ENCODE data around the gene DNAH17.
"Not testable (repeated sequence)": the region's sequence is repeated elsewhere in the genome, so short reads cannot be mapped to it uniquely, and the experiment has no call there.

The DNAH17 gene

DNA sequence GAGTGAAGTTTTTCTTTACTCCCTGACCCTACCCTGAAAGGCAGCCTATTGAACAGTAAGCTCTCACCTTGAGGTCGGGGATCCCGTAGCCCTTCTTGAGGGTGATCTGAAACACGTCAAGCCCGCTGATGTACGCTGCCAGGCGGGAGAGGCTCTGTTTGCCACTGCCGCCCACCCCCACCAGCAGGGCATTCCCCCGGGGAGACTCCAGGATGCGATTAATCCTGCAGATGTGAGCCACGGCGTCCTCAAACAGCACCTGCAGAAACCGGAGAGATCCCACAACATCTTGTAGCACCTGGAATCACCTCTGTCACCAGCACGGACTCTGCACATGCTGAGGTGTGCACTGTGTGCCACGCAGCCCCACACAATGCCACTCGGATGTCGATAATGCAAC, 102.0 kb downstream of the DNAH17 start:
- DNase-seq (ENCODE audit: low read depth in 2 of 2): no peak

DNA sequence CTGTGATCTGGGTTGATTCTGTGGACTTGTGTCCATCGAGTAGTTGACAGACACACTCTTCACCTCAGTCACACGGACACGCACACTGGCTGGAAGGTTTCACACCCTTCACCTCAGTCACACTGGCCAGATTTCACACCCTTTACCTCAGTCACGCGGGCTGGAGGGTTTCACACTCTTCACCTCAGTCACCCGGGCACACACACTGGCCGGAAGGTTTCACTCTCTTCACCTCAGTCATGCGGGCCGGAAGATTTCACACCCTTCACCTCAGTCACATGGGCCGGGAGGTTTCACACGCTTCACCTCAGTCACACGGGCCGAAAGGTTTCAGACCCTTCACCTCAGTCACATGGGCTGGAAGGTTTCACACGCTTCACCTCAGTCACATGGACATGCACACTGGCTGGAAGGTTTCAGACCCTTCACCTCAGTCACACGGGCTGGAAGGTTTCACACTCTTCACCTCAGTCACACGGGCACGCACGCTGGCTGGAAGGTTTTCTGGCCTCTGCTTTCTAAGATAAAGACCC, 102.5 kb downstream of the DNAH17 start:
- peak; percentile 9 to 20 for DNase-seq (ENCODE audit: low read depth in 2 of 2)

DNA sequence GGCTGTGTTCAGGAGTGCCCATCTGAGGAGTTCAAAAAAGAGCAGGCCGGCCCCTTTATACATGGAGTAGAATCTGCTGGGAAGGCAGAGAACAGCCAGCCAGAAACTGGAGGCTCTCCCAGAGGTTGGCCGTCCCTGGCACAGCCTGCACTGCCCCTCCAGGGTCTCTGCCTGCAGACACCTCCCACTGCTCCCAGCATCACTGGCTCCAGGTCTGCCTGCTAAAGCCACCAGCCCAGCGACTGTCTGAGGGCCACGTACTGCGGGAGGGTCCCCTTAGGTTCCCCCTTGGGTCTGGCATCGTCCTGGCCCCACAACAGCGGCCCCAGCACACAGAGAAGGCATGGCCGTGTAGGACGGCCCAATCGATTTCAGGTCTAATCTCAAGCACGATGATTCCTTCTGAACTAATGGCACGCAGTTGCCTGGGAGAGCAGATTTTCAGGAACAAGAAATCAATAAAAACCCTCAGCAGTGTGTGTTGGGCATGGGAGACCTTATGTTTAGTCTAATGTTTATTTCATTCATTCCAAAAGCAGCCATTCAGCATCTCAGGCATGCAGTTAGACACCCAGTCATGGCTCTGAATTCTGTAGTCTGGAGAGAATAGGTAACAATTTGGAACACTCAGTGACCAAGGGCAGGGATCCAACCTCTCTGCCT, 103.1 kb downstream of the DNAH17 start:
- no peak for DNase-seq (ENCODE audit: low read depth in 2 of 2)

DNA sequence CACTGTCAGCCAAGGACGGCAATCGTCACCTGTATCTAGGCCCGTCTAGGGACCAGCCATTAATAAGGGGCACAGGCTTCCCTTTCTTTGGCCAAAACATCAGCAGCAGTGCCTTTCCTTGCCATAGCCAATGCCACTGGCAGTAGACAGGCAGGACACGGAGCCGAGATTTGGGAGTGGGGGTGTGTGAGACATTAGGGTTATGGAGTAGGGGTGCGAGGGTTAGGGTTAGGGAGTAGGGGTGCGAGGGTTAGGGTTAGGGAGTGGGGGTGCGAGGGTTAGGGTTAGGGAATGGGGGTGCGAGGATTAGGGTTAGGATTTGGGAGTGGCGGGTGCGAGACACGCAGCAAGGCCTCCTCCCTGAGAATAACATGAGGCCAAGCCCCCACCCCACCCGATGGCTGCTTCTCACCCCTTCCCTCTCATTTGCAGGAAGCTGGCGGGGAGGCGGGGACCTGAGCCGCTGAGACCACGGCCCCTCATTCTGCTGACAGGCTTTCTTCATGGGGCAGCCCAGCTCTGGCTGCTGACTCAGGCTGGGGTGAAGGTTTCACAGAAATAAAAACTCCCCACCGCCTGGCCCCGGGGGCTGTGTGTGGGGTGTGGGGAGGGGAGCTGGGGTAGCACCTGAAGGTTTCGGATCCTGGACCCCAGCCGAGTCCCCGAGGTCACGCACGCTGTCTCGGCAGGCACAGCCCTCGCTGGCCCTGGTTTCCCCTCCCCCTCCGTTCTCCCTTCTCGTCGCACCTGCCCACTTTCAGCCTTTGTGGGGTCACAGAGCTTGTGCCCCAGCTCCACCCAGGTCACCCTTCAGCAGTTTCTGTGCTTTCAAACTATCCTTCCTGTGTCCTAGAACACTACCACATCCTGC, 104.9 kb downstream of the DNAH17 start:
- no peak for DNase-seq (ENCODE audit: low read depth in 2 of 2)

- no peak for DNase-seq (ENCODE audit: low read depth in 2 of 2)
Measured at GRCh38 chr17:78471635-78472034, 105.6 kb downstream of the DNAH17 start.

GRCh38 chr17:78469443-78469842, 107.8 kb downstream of the DNAH17 start:
- DNase-seq (ENCODE audit: low read depth in 2 of 2): no peak

- DNase-seq (ENCODE audit: low read depth in 2 of 2): no peak
Measured at GRCh38 chr17:78468366-78468765, 108.8 kb downstream of the DNAH17 start.

GRCh38 chr17:78466786-78467715, 110.1 kb downstream of the DNAH17 start:
- DNase-seq (ENCODE audit: low read depth in 2 of 2): no peak

DNA sequence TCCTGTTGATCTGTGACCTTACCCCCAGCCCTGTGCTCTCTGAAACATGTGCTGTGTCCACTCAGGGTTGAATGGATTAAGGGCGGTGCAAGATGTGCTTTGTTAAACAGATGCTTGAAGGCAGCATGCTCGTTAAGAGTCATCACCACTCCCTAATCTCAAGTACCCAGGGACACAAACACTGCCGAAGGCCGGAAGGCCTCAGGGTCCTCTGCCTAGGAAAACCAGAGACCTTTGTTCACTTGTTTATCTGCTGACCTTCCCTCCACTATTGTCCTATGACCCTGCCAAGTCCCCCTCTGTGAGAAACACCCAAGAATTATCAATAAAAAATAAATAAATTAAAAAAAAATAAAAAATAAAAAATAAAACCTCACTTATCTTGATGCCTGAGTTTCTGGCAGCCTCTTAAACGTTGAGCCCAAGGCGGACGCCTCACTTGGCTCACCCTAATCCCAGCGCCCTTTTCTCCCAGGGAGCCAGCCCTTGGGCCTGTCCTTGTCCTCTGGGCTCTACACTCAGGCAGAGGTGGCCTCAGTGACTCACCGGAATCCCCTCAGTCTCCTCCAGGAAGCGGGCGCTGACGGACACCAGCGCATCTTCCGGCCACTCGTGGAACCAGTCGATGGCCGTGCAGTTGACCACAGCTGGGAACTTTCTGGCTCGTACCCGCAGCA, 110.9 kb downstream of the DNAH17 start:
- not testable (repeated sequence) for DNase-seq (ENCODE audit: low read depth in 2 of 2)

- DNase-seq (ENCODE audit: low read depth in 2 of 2): no peak
Measured at GRCh38 chr17:78462148-78462547, 115.0 kb downstream of the DNAH17 start.

DNA sequence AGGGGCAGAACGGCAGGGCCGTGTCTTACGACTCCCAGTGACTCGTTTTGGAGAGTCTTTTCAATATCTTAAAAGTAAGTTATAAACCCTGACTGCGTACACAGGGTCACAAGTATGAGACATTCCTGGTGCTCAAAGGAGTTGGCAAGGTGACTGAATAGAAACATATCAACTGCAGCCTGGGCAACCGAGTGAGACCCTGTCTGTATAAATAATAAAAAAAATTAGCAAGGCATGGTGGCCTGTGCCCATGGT, 115.5 kb downstream of the DNAH17 start:
- no peak for DNase-seq (ENCODE audit: low read depth in 2 of 2)

GRCh38 chr17:78460951-78461798, 116.0 kb downstream of the DNAH17 start:
- no peak for DNase-seq (ENCODE audit: low read depth in 2 of 2)

- DNase-seq (ENCODE audit: low read depth in 2 of 2): no peak
Measured at GRCh38 chr17:78460176-78460675, 117.0 kb downstream of the DNAH17 start.

GRCh38 chr17:78459696-78460095, 117.5 kb downstream of the DNAH17 start:
- no peak for DNase-seq (ENCODE audit: low read depth in 2 of 2)

GRCh38 chr17:78458736-78459335, 118.4 kb downstream of the DNAH17 start:
- no peak for DNase-seq (ENCODE audit: low read depth in 2 of 2)

- DNase-seq (ENCODE audit: low read depth in 2 of 2): no peak
Measured at GRCh38 chr17:78458091-78458490, 119.1 kb downstream of the DNAH17 start.

DNA sequence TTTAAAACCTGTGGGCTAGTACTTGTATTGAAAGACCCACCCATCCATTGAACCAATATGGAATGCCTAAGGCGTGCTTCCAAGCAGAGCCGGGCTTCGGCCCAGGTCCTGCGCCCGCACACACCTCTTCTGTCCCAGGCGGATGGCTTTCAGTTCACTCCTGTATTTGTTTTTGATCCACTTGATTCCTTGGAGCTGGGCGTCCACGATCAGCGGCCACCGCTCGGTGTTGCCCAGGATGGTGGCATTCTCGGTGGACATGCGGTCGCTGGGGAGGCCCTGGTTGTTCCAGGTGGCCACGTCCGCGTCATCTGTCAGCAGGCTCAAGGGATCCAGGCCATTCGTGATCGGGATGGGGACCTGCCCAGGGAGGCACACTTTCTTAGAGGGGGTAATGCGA, 122.8 kb downstream of the DNAH17 start:
- no peak for DNase-seq (ENCODE audit: low read depth in 2 of 2)

- no peak for DNase-seq (ENCODE audit: low read depth in 2 of 2)
Measured at GRCh38 chr17:78451753-78452152, 125.4 kb downstream of the DNAH17 start.

- DNase-seq (ENCODE audit: low read depth in 2 of 2): no peak
Measured at GRCh38 chr17:78450696-78451345, 126.4 kb downstream of the DNAH17 start.
